Measurements from ENCODE around the gene PDSS1.
"Not testable (repeated sequence)": the region's sequence is repeated elsewhere in the genome, so short reads cannot be mapped to it uniquely, and the experiment has no call there.

PDSS1 gene

GRCh38 chr10:26665080-26666048 lies 32.1 kb upstream of the PDSS1 start:
- TF ChIP-seq CTCF (conservative IDR thresholded peaks at IDR 0.05; ENCODE audit: control insufficient read depth, insufficient read depth, low read depth, low read length), result no peak
- H3K4me3 ChIP-seq (ENCODE audit: control insufficient read depth, low read depth, low read length), result no peak overlapping the region
- no peak for DNase-seq (ENCODE audit: low read depth)

- no peak for TF ChIP-seq CTCF (conservative IDR thresholded peaks at IDR 0.05; ENCODE audit: control insufficient read depth, insufficient read depth, low read depth, low read length)
- no peak for DNase-seq (ENCODE audit: low read depth)
- no peak overlapping the region for H3K4me3 ChIP-seq (ENCODE audit: control insufficient read depth, low read depth, low read length)
These were observed 21.6 kb upstream of the PDSS1 start for GRCh38 chr10:26675873-26676257.

- no peak overlapping the region for H3K4me3 ChIP-seq (ENCODE audit: control insufficient read depth, low read depth, low read length)
- TF ChIP-seq CTCF (conservative IDR thresholded peaks at IDR 0.05; ENCODE audit: control insufficient read depth, insufficient read depth, low read depth, low read length), result no peak
- no peak for DNase-seq (ENCODE audit: low read depth)
These were observed 17.9 kb upstream of the PDSS1 start for GRCh38 chr10:26679588-26679987.

GRCh38 chr10:26681076-26681475 lies 16.4 kb upstream of the PDSS1 start:
- no peak for TF ChIP-seq CTCF (conservative IDR thresholded peaks at IDR 0.05; ENCODE audit: control insufficient read depth, insufficient read depth, low read depth, low read length)
- DNase-seq (ENCODE audit: low read depth), result no peak
- H3K4me3 ChIP-seq (ENCODE audit: control insufficient read depth, low read depth, low read length), result no peak overlapping the region

GRCh38 chr10:26681971-26682370 lies 15.5 kb upstream of the PDSS1 start:
- DNase-seq (ENCODE audit: low read depth), result peak; percentile 72
- H3K4me3 ChIP-seq (ENCODE audit: control insufficient read depth, low read depth, low read length), result not testable (repeated sequence)

- no peak overlapping the region for H3K4me3 ChIP-seq (ENCODE audit: control insufficient read depth, low read depth, low read length)
- TF ChIP-seq CTCF (conservative IDR thresholded peaks at IDR 0.05; ENCODE audit: control insufficient read depth, insufficient read depth, low read depth, low read length), result no peak
- DNase-seq (ENCODE audit: low read depth), result no peak
These were observed 14.6 kb upstream of the PDSS1 start for GRCh38 chr10:26682931-26683330.

GRCh38 chr10:26684667-26685264 lies 12.7 kb upstream of the PDSS1 start:
- DNase-seq (ENCODE audit: low read depth), result peak; percentile 52
- TF ChIP-seq CTCF (conservative IDR thresholded peaks at IDR 0.05; ENCODE audit: control insufficient read depth, insufficient read depth, low read depth, low read length), result peak; percentile 49
- not testable (repeated sequence) for H3K4me3 ChIP-seq (ENCODE audit: control insufficient read depth, low read depth, low read length)

Data from fibroblast of mammary gland (primary cell).